IPS-NIHi7 (cell line): ENCODE measurements around the gene GBP1.

Source experiments
- DNase-seq: peaks from one replicate; pipeline ENCODE4 v3.0.0; 2012; ENCODE audit warnings: mixed read lengths; ENCODE audit errors: extremely low spot score

GBP1 gene

GRCh38 chr1:89008511-89008910, 56.5 kb downstream of the GBP1 start:
- no peak for DNase-seq

GRCh38 chr1:89005286-89006151, 59.5 kb downstream of the GBP1 start:
- no peak for DNase-seq
